SK-N-SH treated with all-trans-retinoic acid at 6 μM for 48 hours (cell line): ENCODE measurements around the gene CACNA1C.

Experiments used
- ATAC-seq: fragments of 200-7000 bp; cut with Tn5 transposase; 3 replicates; pipeline ENCODE4 v1.9.1; 2020; ENCODE audit warnings: mild to moderate bottlenecking, moderate library complexity
- CSRNP3 ChIP-seq: fragments of 250-450 bp; sonication (Bioruptor Pico); IDR thresholded peaks from 2 replicates; pipeline ENCODE4 v1.5.1; 2021; ENCODE audit warnings: mild to moderate bottlenecking, moderate library complexity
- ESRRG ChIP-seq: fragments of 250-450 bp; sonication (Bioruptor Pico); IDR thresholded peaks from 2 replicates; pipeline ENCODE4 v1.6.1; 2021; ENCODE audit warnings: mild to moderate bottlenecking
- GLIS3 ChIP-seq: fragments of 250-450 bp; sonication (Bioruptor Pico); IDR thresholded peaks from 2 replicates; pipeline ENCODE4 v1.5.0; 2020; ENCODE audit warnings: mild to moderate bottlenecking, moderate library complexity
- ISL1 ChIP-seq: fragments of 250-450 bp; sonication (Bioruptor Pico); IDR thresholded peaks from 2 replicates; pipeline ENCODE4 v2.1.2; 2022; ENCODE audit warnings: mild to moderate bottlenecking, moderate library complexity
- OSR1 ChIP-seq: fragments of 250-450 bp; sonication (Bioruptor Pico); IDR thresholded peaks from 2 replicates; pipeline ENCODE4 v1.8.0; 2022; ENCODE audit warnings: moderate library complexity, mild to moderate bottlenecking, inconsistent platforms
- PATZ1 ChIP-seq: fragments of 250-450 bp; sonication (Bioruptor Pico); IDR thresholded peaks from 2 replicates; pipeline ENCODE4 v1.8.0; 2020; ENCODE audit warnings: mild to moderate bottlenecking, moderate library complexity, borderline replicate concordance
- POU6F1 ChIP-seq: fragments of 250-450 bp; sonication (Bioruptor Pico); IDR thresholded peaks from 2 replicates; pipeline ENCODE4 v1.8.0; 2021; ENCODE audit warnings: low read depth, mild to moderate bottlenecking, moderate library complexity, borderline replicate concordance
- PPARA ChIP-seq: fragments of 250-450 bp; sonication (Bioruptor Pico); IDR thresholded peaks from 2 replicates; pipeline ENCODE4 v1.5.0; 2020; ENCODE audit warnings: mild to moderate bottlenecking, borderline replicate concordance
- RARB ChIP-seq: fragments of 250-450 bp; sonication (Bioruptor Pico); IDR thresholded peaks from 2 replicates; pipeline ENCODE4 v1.8.0; 2021; ENCODE audit warnings: mild to moderate bottlenecking, moderate library complexity
- SNAI2 ChIP-seq: fragments of 250-450 bp; sonication (Bioruptor Pico); IDR thresholded peaks from 2 replicates; pipeline ENCODE4 v1.5.0; 2020; ENCODE audit warnings: mild to moderate bottlenecking, moderate library complexity
- TOX ChIP-seq: fragments of 250-450 bp; sonication (Bioruptor Pico); IDR thresholded peaks from 2 replicates; pipeline ENCODE4 v1.8.0; 2021; ENCODE audit warnings: mild to moderate bottlenecking, moderate library complexity, borderline replicate concordance
- TSHZ2 ChIP-seq: fragments of 250-450 bp; sonication (Bioruptor Pico); IDR thresholded peaks from 2 replicates; pipeline ENCODE4 v1.5.0; 2020; ENCODE audit warnings: mild to moderate bottlenecking, moderate library complexity
- ZC3H10 ChIP-seq: fragments of 250-450 bp; sonication (Bioruptor Pico); IDR thresholded peaks from 2 replicates; pipeline ENCODE4 v1.5.1; 2021; ENCODE audit warnings: mild to moderate bottlenecking, moderate library complexity
- ZFP3 ChIP-seq: fragments of 250-450 bp; sonication (Bioruptor Pico); IDR thresholded peaks from 2 replicates; pipeline ENCODE4 v1.5.0; 2020; ENCODE audit warnings: mild to moderate bottlenecking, moderate library complexity
- ZFP30 ChIP-seq: fragments of 450-650 bp; formaldehyde crosslinking; IDR thresholded peaks from 2 replicates; pipeline ENCODE4 v1.5.0; 2022; ENCODE audit warnings: mild to moderate bottlenecking, moderate library complexity
- ZNF70 ChIP-seq: fragments of 450-650 bp; formaldehyde crosslinking; IDR thresholded peaks from 2 replicates; pipeline ENCODE4 v1.5.0; 2020; ENCODE audit warnings: mild to moderate bottlenecking, moderate library complexity
- ZNF8 ChIP-seq: fragments of 450-650 bp; formaldehyde crosslinking; IDR thresholded peaks from 2 replicates; pipeline ENCODE4 v1.5.0; 2020; ENCODE audit warnings: mild to moderate bottlenecking, moderate library complexity

The CACNA1C gene

GRCh38 chr12:2481951-2482350 lies 429.2 kb downstream of the CACNA1C start (continued):
- TF ChIP-seq TSHZ2 (CRISPR knock-in tag) (no peak), OSR1 (CRISPR knock-in tag) (no peak)

- TF ChIP-seq TOX (CRISPR knock-in tag) (no peak), GLIS3 (CRISPR knock-in tag) (no peak), ESRRG (CRISPR knock-in tag) (no peak), ZNF8 (CRISPR knock-in tag) (no peak), POU6F1 (no peak), RARB (CRISPR knock-in tag) (no peak), OSR1 (CRISPR knock-in tag) (no peak)
- TF ChIP-seq, all 23 proteins: peak for 0
- no peak for ATAC-seq
Observed at GRCh38 chr12:2482938-2483660, 430.3 kb downstream of the CACNA1C start.

GRCh38 chr12:2483713-2484112 lies 430.9 kb downstream of the CACNA1C start:
- TF ChIP-seq ZC3H10 (CRISPR knock-in tag) (no peak), PATZ1 (CRISPR knock-in tag) (no peak), ZFP3 (CRISPR knock-in tag) (no peak), OSR1 (CRISPR knock-in tag) (no peak), ESRRG (CRISPR knock-in tag) (no peak), SNAI2 (no peak), ZNF8 (CRISPR knock-in tag) (no peak), ZFP30 (CRISPR knock-in tag) (no peak), PPARA (CRISPR knock-in tag) (no peak), ZNF70 (CRISPR knock-in tag) (no peak)
- ATAC-seq = no peak

GRCh38 chr12:2484141-2484776 lies 431.5 kb downstream of the CACNA1C start:
- no peak for ATAC-seq
- no peak for TF ChIP-seq TOX (CRISPR knock-in tag)

- no peak for ATAC-seq
- no peak for TF ChIP-seq OSR1 (CRISPR knock-in tag)
- no peak for TF ChIP-seq ZC3H10 (CRISPR knock-in tag)
- TF ChIP-seq CSRNP3 (CRISPR knock-in tag) = no peak
- no peak for TF ChIP-seq ISL1
- TF ChIP-seq GLIS3 (CRISPR knock-in tag) = no peak
Observed at GRCh38 chr12:2485681-2486080, 432.9 kb downstream of the CACNA1C start.
